GM12864 (cell line): ENCODE results near the gene KMT2E.
"Not testable (repeated sequence)": the region's sequence is repeated elsewhere in the genome, so short reads cannot be mapped to it uniquely, and the experiment has no call there.

Source experiments
- DNase-seq: peaks from one replicate; pipeline ENCODE4 v3.0.0-alpha.2; 2011; ENCODE audit warnings: low read depth
- H3K4me3 ChIP-seq: 2 replicates; pipeline ENCODE4 v1.5.1; 2011; ENCODE audit warnings: mild to moderate bottlenecking, low read depth, low read length, control low read depth
- CTCF ChIP-seq: IDR thresholded peaks from 2 replicates; pipeline ENCODE4 v1.5.1; 2011; ENCODE audit warnings: low read depth, mild to moderate bottlenecking, moderate library complexity, low read length, control low read depth, inconsistent platforms; ENCODE audit errors: missing control alignments

The KMT2E gene

DNA sequence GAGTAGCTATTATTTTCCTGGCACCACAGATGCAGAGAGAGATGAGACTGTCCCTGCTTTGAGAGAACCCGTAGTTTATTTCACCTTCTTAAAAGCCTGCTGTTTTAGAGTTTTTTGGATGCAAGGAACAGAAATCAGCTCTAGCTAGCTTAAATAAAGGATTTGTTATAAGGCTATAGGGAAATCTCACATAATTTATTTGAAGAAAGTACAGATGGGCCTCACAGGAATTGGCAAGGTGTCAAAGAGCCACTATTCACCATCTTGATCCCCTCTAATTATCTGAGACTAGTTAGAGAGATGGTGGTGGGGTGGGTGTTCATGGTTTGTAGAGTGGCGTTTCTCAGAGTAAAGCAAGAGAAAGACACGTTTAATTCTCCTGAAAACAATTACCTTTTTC lies 7.3 kb downstream of the KMT2E start:
- H3K4me3 ChIP-seq: no peak overlapping the region; the same call in 1 of the 2 replicates

DNA sequence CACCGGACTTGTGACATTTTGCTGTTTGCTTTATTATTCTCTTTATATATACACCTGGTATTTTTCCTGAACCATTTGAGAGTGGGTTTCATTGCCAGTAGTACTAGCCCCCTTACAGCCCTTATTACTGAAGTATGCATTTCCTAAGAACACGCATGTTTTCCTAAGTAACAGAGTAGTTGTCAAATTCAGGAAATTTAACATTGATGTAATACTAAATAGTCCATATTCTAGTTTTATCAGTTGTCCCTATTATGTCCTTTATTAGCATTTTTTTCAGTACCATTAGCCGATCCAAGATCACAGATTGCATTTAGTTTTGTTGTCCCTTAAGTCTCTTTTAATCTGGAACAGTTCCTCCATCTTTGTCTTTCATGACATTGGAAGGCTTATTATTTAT lies 8.0 kb downstream of the KMT2E start:
- no peak for DNase-seq
- no peak for TF ChIP-seq CTCF
- no peak overlapping the region for H3K4me3 ChIP-seq

More for the DNA sequence above, 7.3 kb downstream of the KMT2E start:
- no peak for DNase-seq
- no peak for TF ChIP-seq CTCF

DNA sequence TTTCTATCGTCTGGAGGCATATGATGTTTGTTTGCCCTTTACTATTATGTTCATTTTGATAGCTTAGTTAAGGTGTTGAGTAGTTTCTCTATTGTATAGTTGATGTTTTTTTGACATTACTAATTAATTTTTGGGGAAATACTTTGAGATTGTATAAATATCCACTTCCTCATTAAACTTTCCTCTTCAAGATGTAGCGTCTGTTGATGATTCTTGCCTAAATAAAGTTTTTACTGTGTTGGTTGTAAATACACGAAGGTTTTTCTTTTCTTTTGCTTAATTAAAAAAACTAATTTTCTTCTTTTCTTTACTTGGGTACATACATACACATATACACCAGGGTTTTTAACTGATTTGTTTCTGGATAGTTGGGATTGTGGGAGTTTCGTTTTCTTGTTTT lies 8.5 kb downstream of the KMT2E start:
- DNase-seq: no peak
- H3K4me3 ChIP-seq: no peak overlapping the region
- no peak for TF ChIP-seq CTCF

DNA sequence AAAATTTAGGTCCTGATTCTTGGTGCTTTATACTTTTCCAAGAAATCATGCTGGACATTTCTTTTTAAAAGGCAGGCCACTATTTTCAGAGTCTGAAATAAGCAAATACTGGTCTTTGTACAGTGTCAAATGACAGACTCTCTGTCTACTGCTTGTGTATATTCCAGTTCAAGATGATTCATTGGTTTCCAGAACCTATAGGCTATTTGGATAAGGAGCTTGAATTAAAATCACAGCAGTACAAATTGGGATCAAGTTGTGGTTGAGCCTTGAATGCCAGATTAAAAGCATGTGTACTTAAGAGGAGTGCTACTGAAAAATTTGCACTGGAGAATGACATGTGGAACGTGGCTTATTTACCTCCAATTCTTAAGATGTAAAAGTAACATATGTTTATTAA lies 10.7 kb downstream of the KMT2E start:
- no peak overlapping the region for H3K4me3 ChIP-seq
- no peak for TF ChIP-seq CTCF
- DNase-seq: no peak

GRCh38 chr7:105026750-105027149 lies 12.7 kb downstream of the KMT2E start:
- no peak for DNase-seq
- no peak for TF ChIP-seq CTCF
- H3K4me3 ChIP-seq: no peak overlapping the region

DNA sequence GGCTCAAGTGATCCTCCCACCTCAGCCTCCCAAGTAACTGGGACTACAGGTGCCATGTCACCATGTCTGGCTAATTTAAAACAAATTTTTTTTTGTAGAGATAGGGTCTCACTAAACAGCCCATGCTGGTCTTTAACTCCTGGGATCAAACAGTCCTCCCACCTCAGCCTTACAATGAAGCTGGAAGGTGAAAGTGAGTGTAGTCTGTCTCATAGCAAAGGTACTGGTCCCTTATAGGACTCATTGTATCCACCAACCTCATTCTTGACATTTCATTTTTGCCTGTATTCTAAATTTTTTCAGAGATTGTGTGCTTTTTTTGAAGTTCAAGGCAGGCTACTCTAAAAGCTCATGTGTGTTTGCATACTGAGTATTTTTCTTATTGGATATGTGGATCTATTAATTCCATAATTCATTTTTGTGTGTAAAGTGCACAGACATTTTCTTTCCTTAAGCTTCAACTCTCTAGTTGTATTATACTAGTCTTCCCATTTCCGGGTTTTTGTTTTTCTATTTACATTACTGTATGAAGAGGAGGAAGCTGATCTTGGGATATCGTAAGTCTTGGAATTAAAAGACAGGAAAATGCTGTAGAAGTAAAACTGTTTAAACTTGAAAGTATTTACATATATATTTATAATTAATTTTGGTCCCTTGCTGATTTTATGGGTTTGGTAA lies 13.3 kb downstream of the KMT2E start:
- TF ChIP-seq CTCF: no peak
- DNase-seq: no peak
- H3K4me3 ChIP-seq: no peak overlapping the region

- TF ChIP-seq CTCF: no peak
- no peak overlapping the region for H3K4me3 ChIP-seq
- no peak for DNase-seq
These were observed 14.0 kb downstream of the KMT2E start for GRCh38 chr7:105028004-105028403.

GRCh38 chr7:105028941-105029340 lies 14.9 kb downstream of the KMT2E start:
- DNase-seq, H3K4me3 ChIP-seq: not testable (repeated sequence)
